Chondrocyte (in vitro differentiated cells): ENCODE measurements around the gene DAND5. TPM values are rescaled to one million over a fixed set of nuclear protein-coding genes. Genes with fewer than 3 reads are reported as not detected.

Source experiments
- DNase-seq: peaks from one replicate; pipeline ENCODE4 v3.0.0; 2021; ENCODE audit warnings: mixed read lengths, low spot score
- H3K27ac Mint-ChIP-seq: one replicate; pipeline ENCODE4 v1.8.0; 2021; ENCODE audit warnings: mild to moderate bottlenecking, moderate library complexity, mixed read lengths; ENCODE audit not compliant: unreplicated experiment
- H3K27me3 Mint-ChIP-seq: 2 replicates; pipeline ENCODE4 v1.8.0; 2021; ENCODE audit warnings: low read depth, mixed read lengths
- H3K36me3 Mint-ChIP-seq: 2 replicates; pipeline ENCODE4 v1.8.0; 2021; ENCODE audit warnings: low read depth, mixed read lengths
- H3K4me1 Mint-ChIP-seq: 2 replicates; pipeline ENCODE4 v1.8.0; 2021; ENCODE audit warnings: low read depth, mild to moderate bottlenecking, mixed read lengths
- H3K4me3 Mint-ChIP-seq: one replicate; pipeline ENCODE4 v1.8.0; 2021; ENCODE audit warnings: mild to moderate bottlenecking, moderate library complexity, mixed read lengths; ENCODE audit not compliant: unreplicated experiment
- H3K9me3 Mint-ChIP-seq: 2 replicates; pipeline ENCODE4 v1.8.0; 2021; ENCODE audit warnings: low read depth, mixed read lengths
- total RNA-seq: library from RNA; stranded (reverse); gene quantifications from 3 replicates; pipeline ENCODE4 v1.2.1, GENCODE V29; 2021
- TF ChIP-seq, protein P1 (sequence below): fragments of 200-600 bp; sonication (generic); IDR thresholded peaks from 2 replicates; pipeline ENCODE4 v1.5.0; 2021; ENCODE audit warnings: antibody characterized with exemption, mild to moderate bottlenecking, moderate library complexity

The DAND5 gene
- total RNA-seq, 1 donor from 2014 or later: 0.57 TPM

- Mint-ChIP-seq H3K9me3 (no peaks in the 10 kb centered on the region), H3K36me3 (peaks cover 10% of the 10 kb centered on the region), H3K4me1 (peaks cover 69% of the 10 kb centered on the region), H3K4me3 (peak overlapping the region; percentile 82), H3K27ac (no peak overlapping the region), H3K27me3 (peaks cover 34% of the 10 kb centered on the region)
- no peak for DNase-seq
- TF ChIP-seq, protein P1, sequence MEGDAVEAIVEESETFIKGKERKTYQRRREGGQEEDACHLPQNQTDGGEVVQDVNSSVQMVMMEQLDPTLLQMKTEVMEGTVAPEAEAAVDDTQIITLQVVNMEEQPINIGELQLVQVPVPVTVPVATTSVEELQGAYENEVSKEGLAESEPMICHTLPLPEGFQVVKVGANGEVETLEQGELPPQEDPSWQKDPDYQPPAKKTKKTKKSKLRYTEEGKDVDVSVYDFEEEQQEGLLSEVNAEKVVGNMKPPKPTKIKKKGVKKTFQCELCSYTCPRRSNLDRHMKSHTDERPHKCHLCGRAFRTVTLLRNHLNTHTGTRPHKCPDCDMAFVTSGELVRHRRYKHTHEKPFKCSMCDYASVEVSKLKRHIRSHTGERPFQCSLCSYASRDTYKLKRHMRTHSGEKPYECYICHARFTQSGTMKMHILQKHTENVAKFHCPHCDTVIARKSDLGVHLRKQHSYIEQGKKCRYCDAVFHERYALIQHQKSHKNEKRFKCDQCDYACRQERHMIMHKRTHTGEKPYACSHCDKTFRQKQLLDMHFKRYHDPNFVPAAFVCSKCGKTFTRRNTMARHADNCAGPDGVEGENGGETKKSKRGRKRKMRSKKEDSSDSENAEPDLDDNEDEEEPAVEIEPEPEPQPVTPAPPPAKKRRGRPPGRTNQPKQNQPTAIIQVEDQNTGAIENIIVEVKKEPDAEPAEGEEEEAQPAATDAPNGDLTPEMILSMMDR: no peak
Observed at GRCh38 chr19:13014101-13014920, 44.9 kb downstream of the DAND5 start.

- no peak for DNase-seq
- Mint-ChIP-seq H3K9me3 (no peaks in the 10 kb centered on the region), H3K36me3 (peaks cover 10% of the 10 kb centered on the region), H3K4me3 (no peak overlapping the region), H3K4me1 (peaks cover 66% of the 10 kb centered on the region), H3K27ac (no peak overlapping the region), H3K27me3 (peaks cover 34% of the 10 kb centered on the region)
- TF ChIP-seq, protein P1: no peak
Observed at GRCh38 chr19:13014921-13015280, 45.5 kb downstream of the DAND5 start.

GRCh38 chr19:13015361-13016223 is 46.2 kb downstream of the DAND5 start:
- peaks cover 34% of the 10 kb centered on the region for H3K27me3 Mint-ChIP-seq
- no peak overlapping the region for H3K27ac Mint-ChIP-seq
- H3K4me1 Mint-ChIP-seq: peaks cover 60% of the 10 kb centered on the region
- DNase-seq: no peak
- no peak overlapping the region for H3K4me3 Mint-ChIP-seq
- TF ChIP-seq, protein P1: no peak
- peaks cover 7% of the 10 kb centered on the region for H3K36me3 Mint-ChIP-seq
- H3K9me3 Mint-ChIP-seq: no peaks in the 10 kb centered on the region

GRCh38 chr19:13016245-13016627 is 46.9 kb downstream of the DAND5 start:
- TF ChIP-seq, protein P1: no peak
- Mint-ChIP-seq H3K36me3 (peaks cover 9% of the 10 kb centered on the region), H3K9me3 (no peaks in the 10 kb centered on the region), H3K27ac (no peak overlapping the region), H3K4me1 (peaks cover 62% of the 10 kb centered on the region), H3K4me3 (no peak overlapping the region), H3K27me3 (peaks cover 34% of the 10 kb centered on the region)
- DNase-seq: no peak

DNA sequence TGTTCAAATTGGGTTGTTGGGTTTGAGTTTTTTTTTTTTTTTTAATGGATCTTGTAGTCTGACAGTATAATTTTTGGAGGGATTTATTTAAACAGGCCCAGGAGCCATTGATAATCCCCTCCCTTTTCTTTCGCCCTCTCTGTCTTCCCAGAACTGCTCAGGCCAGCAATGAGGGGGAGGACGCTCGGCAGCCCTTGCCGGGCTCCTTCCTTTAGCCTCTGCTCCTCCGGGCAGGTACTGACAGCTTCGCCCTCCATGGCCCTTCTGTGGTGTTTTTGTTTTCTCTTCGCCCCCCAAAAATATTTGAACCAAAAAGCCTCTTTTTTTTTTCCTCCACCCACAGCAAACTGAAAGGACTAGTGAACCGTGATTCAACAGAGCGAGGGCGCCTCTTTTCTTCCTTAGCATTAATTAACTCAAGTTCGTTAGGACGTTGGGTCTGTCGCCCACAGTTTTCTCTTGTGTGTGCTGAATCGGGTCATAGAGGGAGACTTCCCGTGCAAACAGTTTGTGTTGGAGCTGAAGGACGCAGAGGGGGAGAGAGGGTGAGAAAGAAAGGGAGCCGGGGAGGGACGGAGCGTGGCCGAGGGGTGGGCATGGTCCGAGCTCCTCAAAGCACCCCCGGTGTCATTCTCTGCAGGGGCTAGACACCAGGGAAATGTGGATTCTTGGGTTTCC is 47.4 kb downstream of the DAND5 start:
- no peak for DNase-seq
- Mint-ChIP-seq H3K4me3 (no peak overlapping the region), H3K27ac (no peak overlapping the region), H3K36me3 (peaks cover 9% of the 10 kb centered on the region), H3K27me3 (peaks cover 30% of the 10 kb centered on the region), H3K9me3 (no peaks in the 10 kb centered on the region), H3K4me1 (peaks cover 60% of the 10 kb centered on the region)
- TF ChIP-seq, protein P1: no peak
